ENCODE measurements around the gene KMT2E.

KMT2E gene

DNA sequence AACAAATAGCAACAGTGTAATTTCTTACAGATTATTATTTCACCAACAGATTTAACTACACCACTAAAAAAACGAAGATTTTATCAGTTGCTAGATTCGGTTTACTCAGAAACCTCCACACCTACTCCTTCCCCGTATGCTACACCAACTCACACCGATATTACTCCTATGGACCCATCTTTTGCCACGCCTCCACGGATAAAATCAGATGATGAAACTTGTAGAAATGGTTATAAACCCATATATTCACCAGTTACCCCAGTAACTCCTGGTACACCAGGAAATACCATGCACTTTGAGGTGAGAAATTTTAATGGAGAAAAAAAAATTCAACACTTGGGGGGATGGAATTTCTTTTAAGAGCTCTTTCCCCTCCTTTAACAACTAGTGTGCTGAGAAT, 92.5 kb downstream of the KMT2E start:
- H3K36me3 ChIP-seq (replicated peaks), result peaks cover 80% of the 10 kb centered on the region
- H3K9me3 ChIP-seq, result no peaks in the 10 kb centered on the region
- H3K4me3 ChIP-seq, result no peak overlapping the region
- no peaks in the 10 kb centered on the region for H3K27me3 ChIP-seq (ENCODE audit: low read depth)
- DNase-seq (ENCODE audit: low spot score in 2 of 2), result no peak
- in situ Hi-C loops (cut with MboI; ENCODE audit: low sequenced_read_pairs), result no loop called here
- H3K4me1 ChIP-seq, result no peaks in the 10 kb centered on the region

DNA sequence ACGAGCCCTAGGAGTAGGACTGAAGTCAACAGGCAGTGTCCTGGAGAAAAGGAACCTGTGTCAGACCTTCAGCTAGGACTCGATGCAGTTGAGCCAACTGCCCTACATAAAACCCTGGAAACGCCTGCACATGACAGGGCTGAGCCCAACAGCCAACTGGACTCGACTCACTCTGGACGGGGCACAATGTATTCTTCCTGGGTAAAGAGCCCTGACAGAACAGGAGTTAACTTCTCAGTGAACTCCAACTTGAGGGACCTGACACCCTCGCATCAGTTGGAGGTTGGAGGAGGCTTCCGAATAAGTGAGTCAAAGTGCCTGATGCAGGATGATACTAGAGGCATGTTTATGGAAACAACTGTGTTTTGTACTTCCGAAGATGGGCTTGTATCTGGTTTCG, 93.5 kb downstream of the KMT2E start:
- H3K4me3 ChIP-seq, result no peak overlapping the region
- peaks cover 84% of the 10 kb centered on the region for H3K36me3 ChIP-seq (replicated peaks)
- H3K4me1 ChIP-seq, result no peaks in the 10 kb centered on the region
- in situ Hi-C loops (cut with MboI; ENCODE audit: low sequenced_read_pairs), result no loop called here
- DNase-seq (ENCODE audit: low spot score in 2 of 2), result no peak
- H3K9me3 ChIP-seq, result no peaks in the 10 kb centered on the region
- no peaks in the 10 kb centered on the region for H3K27me3 ChIP-seq (ENCODE audit: low read depth)

DNA sequence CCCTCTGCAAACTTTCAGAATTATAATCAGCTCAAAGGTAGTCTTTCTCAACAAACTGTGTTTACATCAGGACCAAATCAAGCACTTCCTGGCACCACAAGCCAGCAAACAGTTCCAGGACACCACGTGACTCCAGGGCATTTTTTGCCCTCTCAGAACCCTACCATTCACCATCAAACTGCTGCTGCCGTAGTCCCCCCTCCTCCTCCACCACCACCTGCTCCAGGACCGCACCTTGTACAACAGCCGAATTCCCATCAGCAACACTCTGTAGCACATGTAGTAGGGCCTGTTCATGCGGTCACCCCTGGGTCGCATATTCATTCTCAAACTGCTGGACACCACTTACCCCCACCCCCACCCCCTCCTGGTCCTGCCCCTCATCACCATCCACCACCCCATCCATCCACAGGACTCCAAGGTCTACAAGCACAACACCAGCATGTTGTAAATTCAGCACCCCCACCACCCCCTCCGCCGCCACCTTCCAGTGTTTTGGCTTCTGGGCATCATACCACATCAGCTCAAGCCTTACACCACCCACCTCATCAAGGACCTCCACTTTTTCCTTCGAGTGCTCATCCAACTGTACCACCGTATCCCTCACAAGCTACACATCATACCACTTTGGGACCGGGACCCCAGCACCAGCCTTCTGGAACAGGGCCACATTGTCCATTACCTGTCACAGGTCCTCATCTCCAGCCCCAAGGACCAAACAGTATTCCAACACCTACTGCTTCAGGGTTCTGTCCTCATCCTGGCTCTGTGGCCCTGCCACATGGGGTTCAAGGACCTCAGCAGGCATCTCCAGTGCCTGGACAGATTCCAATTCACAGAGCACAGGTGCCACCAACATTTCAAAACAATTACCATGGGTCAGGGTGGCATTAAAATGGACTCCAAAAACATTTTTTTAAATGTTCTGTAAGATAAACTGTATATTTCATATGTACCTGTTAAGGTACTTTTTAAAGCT, 98.7 kb downstream of the KMT2E start:
- in situ Hi-C loops (cut with MboI; ENCODE audit: low sequenced_read_pairs), result no loop called here
- peaks cover 64% of the 10 kb centered on the region for H3K36me3 ChIP-seq (replicated peaks)
- H3K4me3 ChIP-seq, result no peak overlapping the region
- H3K9me3 ChIP-seq, result no peaks in the 10 kb centered on the region
- H3K4me1 ChIP-seq, result peaks cover 12% of the 10 kb centered on the region
- H3K27me3 ChIP-seq (ENCODE audit: low read depth), result no peaks in the 10 kb centered on the region
- DNase-seq (ENCODE audit: low spot score in 2 of 2), result no peak

DNA sequence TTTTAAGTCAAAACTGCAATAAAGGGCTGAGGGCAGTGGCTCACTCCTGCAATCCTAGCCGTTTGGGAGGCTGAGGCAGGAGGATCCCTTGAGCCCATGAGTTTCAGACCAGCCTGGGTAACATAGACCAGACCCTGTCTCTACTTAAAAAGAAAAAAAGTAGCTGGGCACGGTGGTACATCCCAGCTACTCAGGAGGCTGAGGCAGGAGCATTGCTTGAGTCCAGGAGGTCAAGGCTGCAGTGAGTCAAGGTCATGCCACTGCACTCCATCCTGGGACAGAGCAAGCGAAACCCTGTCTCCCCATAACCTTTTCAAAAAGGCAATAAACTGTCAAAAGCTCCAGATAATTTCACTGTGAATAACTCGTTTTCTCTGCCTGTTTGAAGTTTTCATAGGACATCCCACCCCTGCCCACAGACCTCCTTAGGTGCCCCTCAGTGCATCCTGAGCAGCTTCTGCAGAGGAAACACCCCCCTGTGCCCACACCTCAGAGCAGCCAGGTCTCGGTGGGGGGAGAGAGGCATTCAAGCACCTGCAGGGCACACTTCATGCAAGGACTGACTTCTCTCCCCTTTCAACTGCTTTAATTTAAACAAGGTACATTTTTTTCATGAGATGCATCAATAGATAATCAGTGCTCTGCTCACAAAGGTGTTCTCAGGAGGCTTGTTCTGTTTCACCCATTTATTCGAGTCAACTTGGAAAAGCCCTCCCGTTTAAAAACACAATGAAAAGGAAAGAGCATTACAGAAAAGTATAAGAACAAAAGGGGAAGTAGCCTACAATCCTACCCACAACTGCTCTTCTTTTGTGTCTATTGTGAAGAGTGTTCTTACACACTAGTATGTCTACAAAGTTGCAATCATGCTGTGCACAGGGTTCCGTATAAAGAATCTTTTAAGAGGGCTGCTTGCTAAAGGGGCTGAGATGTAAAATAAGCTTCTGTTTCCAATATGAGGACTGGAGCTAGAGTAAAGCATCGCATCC, 104.9 kb downstream of the KMT2E start:
- H3K4me3 ChIP-seq, result no peak overlapping the region
- no peaks in the 10 kb centered on the region for H3K27me3 ChIP-seq (ENCODE audit: low read depth)
- peaks cover 27% of the 10 kb centered on the region for H3K4me1 ChIP-seq
- H3K36me3 ChIP-seq (replicated peaks), result peaks cover 12% of the 10 kb centered on the region
- in situ Hi-C loops (cut with MboI; ENCODE audit: low sequenced_read_pairs), result no loop called here
- peak in 1 of 2 experiments; percentile 75 for DNase-seq (ENCODE audit: low spot score in 2 of 2)
- no peaks in the 10 kb centered on the region for H3K9me3 ChIP-seq

DNA sequence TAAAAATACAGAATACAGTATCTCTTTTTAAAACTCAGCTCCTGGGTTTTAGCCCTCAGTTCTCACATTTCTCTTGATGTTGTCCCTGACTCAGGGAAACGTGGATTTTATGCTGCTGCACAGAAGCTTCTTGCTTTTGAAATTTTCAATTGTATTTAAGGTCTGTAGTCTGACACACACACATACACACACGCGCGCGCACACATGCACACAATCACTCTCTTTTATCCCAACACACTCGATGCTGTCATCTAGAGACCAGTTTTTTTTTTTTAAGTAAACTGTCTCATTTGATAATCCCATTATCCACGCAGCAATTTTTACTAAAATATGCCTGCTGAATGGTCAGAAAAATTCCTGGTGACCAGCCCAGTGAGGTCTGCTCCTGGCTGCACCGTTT, 108.6 kb downstream of the KMT2E start:
- H3K9me3 ChIP-seq, result no peaks in the 10 kb centered on the region
- H3K4me3 ChIP-seq, result no peak overlapping the region
- in situ Hi-C loops (cut with MboI; ENCODE audit: low sequenced_read_pairs), result no loop called here
- H3K27me3 ChIP-seq (ENCODE audit: low read depth), result no peaks in the 10 kb centered on the region
- H3K36me3 ChIP-seq (replicated peaks), result peaks cover 15% of the 10 kb centered on the region
- no peak for DNase-seq (ENCODE audit: low spot score in 2 of 2)
- peaks cover 16% of the 10 kb centered on the region for H3K4me1 ChIP-seq

DNA sequence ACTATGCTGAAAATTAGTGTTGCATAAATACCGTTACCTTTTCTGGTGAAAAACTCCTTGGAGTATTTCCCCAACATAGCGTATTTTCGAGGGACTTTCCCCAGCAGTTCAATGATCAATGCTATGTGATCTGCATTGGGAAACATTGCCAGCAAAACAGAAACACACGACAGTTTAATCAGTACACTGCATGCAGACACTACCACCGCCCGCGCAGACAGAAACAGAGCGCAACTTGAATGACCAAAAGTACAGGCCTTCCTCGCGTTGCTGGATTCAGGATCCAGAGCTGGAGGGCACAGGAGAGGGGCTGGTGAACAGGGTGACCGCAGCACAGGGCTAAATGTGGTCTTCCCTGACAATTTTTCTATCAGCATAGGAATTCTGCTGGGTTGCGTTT, 111.7 kb downstream of the KMT2E start:
- Histone ChIP-seq H3K4me3 (no peak overlapping the region), H3K9me3 (no peaks in the 10 kb centered on the region), H3K27me3 (ENCODE audit: low read depth) (no peaks in the 10 kb centered on the region), H3K4me1 (no peaks in the 10 kb centered on the region), H3K36me3 (replicated peaks) (peaks cover 15% of the 10 kb centered on the region)
- in situ Hi-C loops (cut with MboI; ENCODE audit: low sequenced_read_pairs), result no loop called here
- no peak for DNase-seq (ENCODE audit: low spot score in 2 of 2)

DNA sequence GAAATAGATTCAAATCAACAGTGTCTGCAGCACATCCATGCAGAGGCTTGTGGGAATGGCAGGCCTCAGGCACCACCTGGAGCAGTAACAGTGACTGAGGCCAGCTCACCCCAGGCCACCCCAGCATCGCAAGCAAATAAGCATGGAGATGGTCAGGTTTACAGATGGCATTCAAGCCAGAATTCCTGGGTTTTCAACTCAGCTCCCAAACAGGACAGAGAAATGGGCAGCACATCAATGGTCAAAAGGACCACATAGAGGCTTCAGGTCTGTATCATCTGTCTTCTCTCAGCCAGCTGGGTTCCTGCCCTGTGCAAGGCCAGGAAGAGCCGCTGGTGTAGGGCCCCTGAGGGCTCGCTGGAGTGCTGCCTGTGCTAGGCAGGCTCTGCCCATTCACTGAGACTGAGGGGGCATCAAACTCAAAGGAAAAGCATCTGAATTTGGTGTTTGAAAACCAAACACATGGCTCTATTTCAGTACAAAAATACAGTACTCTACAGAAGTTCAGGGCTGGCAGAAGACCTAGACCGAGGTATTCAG, 112.5 kb downstream of the KMT2E start:
- H3K27me3 ChIP-seq (ENCODE audit: low read depth), result no peaks in the 10 kb centered on the region
- no peak for DNase-seq (ENCODE audit: low spot score in 2 of 2)
- no peaks in the 10 kb centered on the region for H3K9me3 ChIP-seq
- H3K4me1 ChIP-seq, result no peaks in the 10 kb centered on the region
- H3K4me3 ChIP-seq, result no peak overlapping the region
- in situ Hi-C loops (cut with MboI; ENCODE audit: low sequenced_read_pairs), result no loop called here
- H3K36me3 ChIP-seq (replicated peaks), result peaks cover 15% of the 10 kb centered on the region

DNA sequence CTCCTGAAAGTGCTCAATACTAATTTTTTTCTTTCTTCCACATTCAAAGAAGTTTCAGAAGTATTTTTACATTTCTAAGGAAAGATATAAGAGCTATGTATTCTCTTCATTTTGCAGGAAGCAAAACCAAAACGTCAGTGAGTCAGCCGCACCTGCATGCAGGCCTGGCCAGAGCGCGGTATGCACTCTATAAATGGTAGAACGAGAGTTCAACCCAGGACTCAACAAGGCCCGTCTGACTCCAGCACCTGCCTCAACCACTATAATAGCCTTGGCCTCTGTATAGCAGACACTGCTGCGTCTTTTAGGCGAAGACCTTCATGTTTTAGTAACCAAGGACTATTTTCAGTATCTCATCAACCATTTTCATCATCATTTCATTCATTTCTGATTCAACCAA, 113.2 kb downstream of the KMT2E start:
- no peaks in the 10 kb centered on the region for H3K9me3 ChIP-seq
- H3K36me3 ChIP-seq (replicated peaks), result peaks cover 16% of the 10 kb centered on the region
- DNase-seq (ENCODE audit: low spot score in 2 of 2), result no peak
- no peaks in the 10 kb centered on the region for H3K4me1 ChIP-seq
- no peaks in the 10 kb centered on the region for H3K27me3 ChIP-seq (ENCODE audit: low read depth)
- no peak overlapping the region for H3K4me3 ChIP-seq
- in situ Hi-C loops (cut with MboI; ENCODE audit: low sequenced_read_pairs), result no loop called here

DNA sequence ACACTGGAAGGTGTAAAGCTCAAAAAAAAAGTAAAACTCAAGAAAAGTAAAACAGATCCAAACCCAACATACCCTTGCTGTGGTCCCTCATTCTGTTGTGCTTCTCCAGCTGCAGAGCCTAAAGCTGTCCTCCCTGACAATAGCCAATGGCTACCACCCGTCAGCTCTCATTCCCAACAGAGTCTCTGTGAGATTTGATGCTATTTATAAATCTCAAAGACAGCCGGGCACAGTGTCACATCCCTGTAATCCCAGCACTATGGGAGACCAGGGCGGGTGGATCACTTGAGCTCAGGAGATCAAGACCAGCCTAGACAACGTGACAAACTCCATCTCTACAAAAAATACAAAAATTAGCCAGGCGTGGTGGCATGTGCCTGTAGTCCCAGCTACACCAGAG, 116.0 kb downstream of the KMT2E start:
- Histone ChIP-seq H3K9me3 (no peaks in the 10 kb centered on the region), H3K4me3 (no peak overlapping the region), H3K36me3 (replicated peaks) (peaks cover 20% of the 10 kb centered on the region), H3K27me3 (ENCODE audit: low read depth) (no peaks in the 10 kb centered on the region), H3K4me1 (no peaks in the 10 kb centered on the region)
- no peak for DNase-seq (ENCODE audit: low spot score in 2 of 2)
- in situ Hi-C loops (cut with MboI; ENCODE audit: low sequenced_read_pairs), result no loop called here

DNA sequence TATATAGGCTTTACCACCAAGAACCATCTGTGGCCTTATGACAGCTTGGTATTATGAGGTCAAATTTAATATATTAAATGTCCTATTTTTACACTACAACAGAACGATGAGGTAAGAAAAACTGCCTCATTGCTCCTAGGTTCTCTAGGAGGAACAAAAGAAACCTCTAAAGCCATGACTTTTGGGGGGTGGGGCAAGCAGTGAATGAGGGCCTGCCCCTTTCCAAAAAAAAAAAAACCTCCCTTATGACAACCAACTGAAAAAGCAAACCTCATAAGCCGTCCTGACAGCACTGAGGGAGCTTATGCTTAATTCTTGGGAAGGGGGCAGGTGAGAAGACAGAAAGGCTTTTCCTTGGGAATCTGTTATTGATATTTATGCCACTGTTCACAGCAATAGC, 116.6 kb downstream of the KMT2E start:
- Histone ChIP-seq H3K4me1 (no peaks in the 10 kb centered on the region), H3K27me3 (ENCODE audit: low read depth) (no peaks in the 10 kb centered on the region), H3K9me3 (no peaks in the 10 kb centered on the region), H3K4me3 (no peak overlapping the region), H3K36me3 (replicated peaks) (peaks cover 15% of the 10 kb centered on the region)
- in situ Hi-C loops (cut with MboI; ENCODE audit: low sequenced_read_pairs), result no loop called here
- DNase-seq (ENCODE audit: low spot score in 2 of 2), result no peak

DNA sequence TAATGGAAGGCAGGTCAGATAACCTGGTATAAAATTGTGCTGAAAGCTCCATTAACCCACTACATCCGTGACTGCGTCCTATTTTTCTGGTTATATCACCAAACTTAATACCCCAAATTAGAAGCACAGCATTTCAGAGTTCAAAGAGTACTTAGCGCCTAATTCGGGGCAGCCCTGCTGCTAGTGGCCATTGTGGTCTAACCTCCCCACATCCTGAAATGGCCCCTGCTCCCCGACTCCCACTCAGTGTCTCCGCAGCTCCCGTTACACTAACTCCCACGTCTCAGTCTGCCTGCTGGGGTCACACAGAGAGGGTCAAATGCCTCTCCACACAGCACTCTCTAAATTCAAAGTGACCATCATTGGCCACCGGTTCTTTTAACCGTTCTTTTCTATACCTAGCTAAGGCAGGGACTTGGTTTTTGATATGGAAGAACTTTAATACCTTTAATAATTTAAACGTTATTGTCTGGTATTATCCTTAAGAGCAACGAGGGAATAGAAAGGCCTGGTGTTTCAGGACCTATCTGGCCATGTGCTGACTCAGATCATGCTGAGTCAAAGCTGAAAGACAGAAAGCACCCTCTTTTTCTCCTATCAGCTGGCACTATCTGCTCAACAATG, 117.1 kb downstream of the KMT2E start:
- in situ Hi-C loops (cut with MboI; ENCODE audit: low sequenced_read_pairs), result no loop called here
- no peak for DNase-seq (ENCODE audit: low spot score in 2 of 2)
- peaks cover 11% of the 10 kb centered on the region for H3K36me3 ChIP-seq (replicated peaks)
- H3K4me1 ChIP-seq, result no peaks in the 10 kb centered on the region
- H3K9me3 ChIP-seq, result no peaks in the 10 kb centered on the region
- no peaks in the 10 kb centered on the region for H3K27me3 ChIP-seq (ENCODE audit: low read depth)
- H3K4me3 ChIP-seq, result no peak overlapping the region

DNA sequence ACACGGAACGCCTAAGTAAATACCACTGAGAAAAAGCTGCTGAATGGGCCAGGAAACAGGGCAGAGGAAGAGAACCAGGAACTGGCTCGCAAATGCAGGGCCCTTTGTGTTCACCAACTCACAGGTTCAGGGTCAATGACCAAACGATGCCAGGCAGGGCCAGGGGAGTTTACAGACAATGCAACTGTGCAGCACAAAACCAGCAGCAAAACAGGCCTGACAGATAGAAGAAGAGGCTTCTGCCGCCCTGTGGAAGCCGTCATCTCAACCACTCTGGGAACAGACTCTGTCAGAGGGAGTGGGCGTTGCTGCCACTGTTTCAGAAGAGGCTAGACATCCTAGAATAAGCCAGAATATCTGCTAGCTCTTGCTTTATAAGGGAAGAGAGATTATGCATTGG, 117.9 kb downstream of the KMT2E start:
- in situ Hi-C loops (cut with MboI; ENCODE audit: low sequenced_read_pairs), result no loop called here
- Histone ChIP-seq H3K36me3 (replicated peaks) (peaks cover 8% of the 10 kb centered on the region), H3K4me1 (no peaks in the 10 kb centered on the region)

DNA sequence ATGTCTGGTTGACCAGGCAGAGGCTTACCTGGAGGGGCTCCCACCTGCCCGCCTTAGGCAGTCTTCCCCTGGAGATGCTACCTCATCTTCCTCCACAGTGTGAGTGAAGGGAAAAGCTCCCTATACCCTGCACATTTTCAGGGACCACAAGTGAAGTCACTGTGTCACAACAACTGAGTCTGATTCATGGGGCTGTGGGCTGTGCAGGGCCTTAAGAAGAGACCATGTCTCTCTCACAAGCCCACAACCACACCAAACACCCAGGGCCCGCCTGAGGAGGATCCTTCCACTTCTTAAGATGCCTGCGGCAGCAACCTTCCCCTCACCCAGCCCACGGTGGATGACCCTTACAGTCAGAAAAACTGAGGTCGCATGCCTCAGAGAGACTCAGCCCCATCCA, 118.3 kb downstream of the KMT2E start:
- in situ Hi-C loops (cut with MboI; ENCODE audit: low sequenced_read_pairs), result no loop called here
- DNase-seq (ENCODE audit: low spot score in 2 of 2), result no peak
- H3K4me3 ChIP-seq, result no peak overlapping the region
- no peaks in the 10 kb centered on the region for H3K27me3 ChIP-seq (ENCODE audit: low read depth)
- no peaks in the 10 kb centered on the region for H3K9me3 ChIP-seq
- H3K36me3 ChIP-seq (replicated peaks), result peaks cover 8% of the 10 kb centered on the region
- no peaks in the 10 kb centered on the region for H3K4me1 ChIP-seq

More for the DNA sequence above, 117.9 kb downstream of the KMT2E start:
- H3K4me3 ChIP-seq, result no peak overlapping the region
- no peaks in the 10 kb centered on the region for H3K27me3 ChIP-seq (ENCODE audit: low read depth)
- H3K9me3 ChIP-seq, result no peaks in the 10 kb centered on the region
- no peak for DNase-seq (ENCODE audit: low spot score in 2 of 2)

All from HAP-1 (cell line).